Keratinocyte (primary cell): ENCODE measurements around the gene OTUD7B.

Experiments
- CTCF ChIP-seq, 3 experiments: IDR thresholded peaks in 1 of 3; conservative IDR thresholded peaks in 1 of 3; optimal IDR thresholded peaks in 1 of 3; 2 replicates in 2 of 3; 3 replicates in 1 of 3; pipeline versions ENCODE3 to v1.5.1; 2011; ENCODE audit warnings: low read length in 3 of 3, mild to moderate bottlenecking in 3 of 3, moderate library complexity in 2 of 3, control low read depth in 1 of 3, inconsistent platforms in 1 of 3; ENCODE audit not compliant: insufficient read depth in 2 of 3; ENCODE audit errors: extremely low read depth in 1 of 3
- EZH2 ChIP-seq: IDR thresholded peaks from one replicate; pipeline ENCODE4 v1.6.1; 2012; ENCODE audit warnings: inconsistent platforms, mild to moderate bottlenecking, low read length, moderate library complexity

GRCh38 chr1:150006881-150007421 is 3.6 kb downstream of the OTUD7B start:
- TF ChIP-seq CTCF (optimal IDR thresholded peaks at IDR 0.05 in 1 of 3, IDR thresholded peaks at IDR 0.05 in 1 of 3, conservative IDR thresholded peaks at IDR 0.05 in 1 of 3; ENCODE audit: extremely low read depth in 1 of 3, insufficient read depth in 2 of 3, low read length in 3 of 3) (no peak), EZH2 (no peak)
